ENCODE data around the gene KCNQ5.
"Not testable (repeated sequence)": the region's sequence is repeated elsewhere in the genome, so short reads cannot be mapped to it uniquely, and the experiment has no call there.

KCNQ5 gene

DNA sequence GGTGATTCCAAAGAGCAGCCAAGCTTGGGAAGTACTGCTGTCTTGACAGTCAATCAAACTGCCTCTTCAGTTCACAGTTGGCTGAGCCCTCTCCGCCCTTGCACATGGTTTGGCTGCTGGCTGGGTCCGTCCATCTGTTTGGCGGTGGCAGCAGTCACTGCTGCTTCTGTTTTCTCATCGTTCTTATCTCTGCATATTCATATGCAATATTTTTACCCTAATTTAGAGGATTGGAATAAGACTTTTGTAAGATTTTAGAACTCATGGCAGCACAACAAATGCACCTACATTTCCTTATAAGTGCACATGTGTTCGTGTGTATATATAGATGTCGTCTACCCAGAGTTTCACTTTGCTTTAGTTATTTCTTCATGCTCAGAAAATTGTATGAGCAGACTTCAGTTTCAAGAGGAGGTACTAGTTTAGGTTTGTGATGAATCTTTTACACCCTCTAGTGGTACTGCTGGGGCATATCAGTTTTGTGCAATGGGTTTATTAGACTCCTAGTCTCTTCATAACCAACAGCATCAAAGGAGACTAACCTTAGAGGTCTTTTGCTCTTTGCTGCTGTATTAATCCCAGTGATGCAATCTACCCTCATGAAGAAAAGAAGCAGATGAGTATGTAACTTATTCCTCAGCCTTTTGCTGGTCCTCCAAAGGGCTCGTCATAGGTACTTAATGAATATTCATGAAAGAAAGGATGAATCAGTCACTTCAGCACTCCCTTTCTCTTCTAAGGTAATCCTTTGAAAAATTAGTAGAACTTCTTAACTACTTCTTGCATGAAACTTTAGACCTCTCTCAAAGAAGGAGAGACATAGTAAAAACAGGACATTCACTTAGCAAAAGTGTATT lies 559.1 kb downstream of the KCNQ5 start:
- DNase-seq (ENCODE audit: low spot score): peak; percentile 81

DNA sequence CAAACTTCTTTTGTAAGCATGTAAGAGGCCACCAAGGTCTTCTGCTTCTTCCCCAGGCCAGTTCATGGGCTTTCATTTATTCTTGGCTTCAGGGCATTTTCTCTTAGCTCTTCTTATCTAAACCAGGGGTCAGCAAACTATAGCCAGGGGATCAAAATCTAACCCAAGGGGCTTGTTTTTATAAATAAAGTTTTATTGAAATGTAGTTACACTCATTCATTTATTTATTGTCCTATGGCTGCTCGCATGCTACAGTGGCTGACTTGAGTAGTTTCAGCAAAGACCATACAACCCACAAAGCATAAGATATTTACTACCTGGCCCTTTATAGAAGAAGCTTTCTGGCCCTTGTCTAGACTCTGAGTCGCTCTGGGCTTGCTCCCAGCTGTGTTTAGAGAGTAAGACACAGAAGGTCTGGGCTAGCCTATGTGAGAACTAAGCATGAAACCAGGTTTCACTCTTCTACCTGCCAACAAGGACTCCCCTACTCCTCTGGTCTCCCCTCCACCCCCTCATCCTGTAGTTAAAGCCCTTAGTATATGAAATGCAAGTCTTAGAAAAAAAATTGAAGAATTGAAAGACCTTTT lies 560.2 kb downstream of the KCNQ5 start:
- no peak for DNase-seq (ENCODE audit: low spot score)

DNA sequence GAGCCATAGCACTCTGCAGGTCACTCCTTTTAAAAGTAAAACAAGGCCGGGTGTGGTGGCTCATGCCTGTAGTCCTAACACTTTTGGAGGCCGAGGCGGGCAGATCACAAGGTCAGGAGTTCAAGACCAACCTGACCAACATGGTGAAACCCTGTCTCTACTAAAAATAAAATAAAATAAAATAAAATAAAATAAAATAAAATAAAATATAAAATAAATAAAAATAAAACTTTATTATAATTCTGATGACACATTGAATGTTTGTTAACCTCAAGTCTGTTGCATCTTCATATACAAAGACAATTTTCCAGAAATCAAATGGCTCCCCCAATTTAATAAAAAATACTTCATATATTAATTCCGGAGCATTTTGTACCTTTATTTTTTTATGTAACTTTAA lies 571.4 kb downstream of the KCNQ5 start:
- DNase-seq (ENCODE audit: low spot score): not testable (repeated sequence)

DNA sequence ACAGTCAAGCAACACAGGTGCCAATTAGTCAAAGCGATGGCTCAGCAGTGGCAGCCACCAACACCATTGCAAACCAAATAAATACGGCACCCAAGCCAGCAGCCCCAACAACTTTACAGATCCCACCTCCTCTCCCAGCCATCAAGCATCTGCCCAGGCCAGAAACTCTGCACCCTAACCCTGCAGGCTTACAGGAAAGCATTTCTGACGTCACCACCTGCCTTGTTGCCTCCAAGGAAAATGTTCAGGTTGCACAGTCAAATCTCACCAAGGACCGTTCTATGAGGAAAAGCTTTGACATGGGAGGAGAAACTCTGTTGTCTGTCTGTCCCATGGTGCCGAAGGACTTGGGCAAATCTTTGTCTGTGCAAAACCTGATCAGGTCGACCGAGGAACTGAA lies 572.9 kb downstream of the KCNQ5 start:
- no peak for DNase-seq (ENCODE audit: low spot score)

DNA sequence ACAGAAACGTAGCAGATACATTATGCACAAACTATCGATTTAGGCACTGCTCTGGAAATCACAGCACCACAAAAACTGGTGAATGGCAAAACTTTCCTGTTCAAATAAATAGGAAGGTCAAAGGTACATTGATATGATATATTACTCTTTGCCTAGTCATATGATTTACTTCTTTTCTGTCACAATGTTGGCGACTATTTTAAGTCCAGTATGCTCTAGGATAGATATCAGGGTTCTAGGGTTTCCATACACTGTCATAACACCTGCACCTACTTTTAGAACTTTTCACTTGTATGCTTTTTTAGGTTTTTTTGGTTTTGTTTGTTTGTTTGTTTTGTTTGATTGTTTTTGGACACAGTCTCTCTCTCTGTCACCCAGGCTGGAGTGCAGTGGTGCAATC lies 578.4 kb downstream of the KCNQ5 start:
- no peak for DNase-seq (ENCODE audit: low spot score)

DNA sequence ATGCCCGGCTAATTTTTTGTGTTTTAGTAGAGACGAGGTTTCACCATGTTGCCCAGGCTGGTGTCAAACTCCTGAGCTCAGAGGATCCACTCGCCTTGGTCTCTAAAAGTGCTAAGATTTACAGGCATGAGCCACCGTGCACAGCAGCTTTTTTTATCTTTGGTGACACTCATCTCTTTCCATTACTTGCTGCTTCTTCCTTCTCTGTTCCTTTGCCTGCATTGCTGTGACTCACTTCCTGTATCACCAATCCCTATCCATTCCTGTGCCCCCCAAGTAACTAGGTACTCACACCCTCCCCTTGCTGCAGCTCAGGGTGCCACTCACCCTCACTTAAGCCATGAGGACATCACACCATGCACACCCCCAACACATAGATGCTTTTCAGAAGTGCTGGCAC lies 578.9 kb downstream of the KCNQ5 start:
- DNase-seq (ENCODE audit: low spot score): peak; percentile 4

DNA sequence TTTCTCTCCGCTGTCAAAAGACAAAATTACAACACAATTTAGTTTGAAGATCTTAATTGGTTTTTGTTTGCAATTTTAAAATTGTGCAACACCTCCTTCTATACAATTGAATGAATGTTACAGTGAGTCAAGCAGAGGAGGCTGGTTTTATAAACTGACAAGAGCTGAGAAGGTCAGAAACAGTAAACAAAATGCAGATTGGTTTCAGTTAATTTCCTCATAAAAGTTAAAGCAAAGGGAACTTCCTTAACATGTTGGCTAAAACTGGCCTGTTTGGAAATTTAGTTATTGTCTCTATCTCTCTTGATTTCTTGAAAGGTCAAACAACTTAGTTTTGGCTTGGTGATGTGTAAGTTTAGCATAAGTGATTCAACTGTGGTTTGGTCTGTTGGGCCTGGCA lies 581.2 kb downstream of the KCNQ5 start:
- DNase-seq (ENCODE audit: low spot score): no peak

DNA sequence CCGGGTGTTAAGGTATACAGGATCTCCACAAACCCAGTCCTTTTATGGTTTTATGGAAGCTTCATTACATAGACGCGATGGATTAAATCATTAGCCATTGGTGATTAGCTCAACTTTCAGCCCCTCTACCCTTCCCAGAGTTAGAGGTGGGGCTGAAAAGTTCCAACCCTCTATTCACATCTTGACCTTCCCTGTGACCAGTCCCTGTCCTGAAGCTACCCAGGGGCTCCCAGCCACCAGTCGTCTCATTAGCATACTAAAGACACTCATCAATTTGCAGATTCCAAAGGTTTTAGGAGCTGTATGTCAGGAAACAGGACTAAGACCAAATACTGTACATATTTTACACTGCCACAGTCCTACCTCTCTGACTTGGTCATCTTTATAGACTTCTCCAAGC lies 582.4 kb downstream of the KCNQ5 start:
- no peak for DNase-seq (ENCODE audit: low spot score)

DNA sequence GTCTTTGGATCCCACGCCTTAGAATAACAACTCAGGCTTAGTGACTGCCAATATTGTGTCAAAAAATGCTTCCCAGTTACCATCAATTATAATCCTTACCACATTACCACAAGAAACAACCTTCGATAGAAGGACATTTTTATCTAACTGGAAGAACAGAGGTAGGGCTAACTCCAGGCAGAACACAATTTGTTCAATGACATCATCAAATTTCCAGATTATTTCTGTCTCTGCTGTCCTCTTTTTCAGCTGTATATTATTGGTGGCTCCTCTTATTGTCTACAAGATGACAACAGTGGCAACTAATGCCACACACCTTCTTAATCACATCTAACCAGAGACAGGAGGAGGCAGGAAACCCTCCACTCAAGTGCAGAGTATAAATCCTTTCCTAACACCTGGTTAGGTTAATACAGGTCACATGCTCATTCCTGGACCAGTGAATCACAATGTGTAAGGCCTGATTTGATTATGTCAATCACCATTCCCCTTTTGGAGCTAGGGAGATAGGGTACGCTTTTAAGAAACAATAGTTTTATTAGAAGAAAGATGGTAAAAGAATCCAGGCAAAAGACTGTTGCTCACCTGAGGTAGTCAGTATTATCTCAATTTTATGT lies 585.5 kb downstream of the KCNQ5 start:
- DNase-seq (ENCODE audit: low spot score): no peak

DNA sequence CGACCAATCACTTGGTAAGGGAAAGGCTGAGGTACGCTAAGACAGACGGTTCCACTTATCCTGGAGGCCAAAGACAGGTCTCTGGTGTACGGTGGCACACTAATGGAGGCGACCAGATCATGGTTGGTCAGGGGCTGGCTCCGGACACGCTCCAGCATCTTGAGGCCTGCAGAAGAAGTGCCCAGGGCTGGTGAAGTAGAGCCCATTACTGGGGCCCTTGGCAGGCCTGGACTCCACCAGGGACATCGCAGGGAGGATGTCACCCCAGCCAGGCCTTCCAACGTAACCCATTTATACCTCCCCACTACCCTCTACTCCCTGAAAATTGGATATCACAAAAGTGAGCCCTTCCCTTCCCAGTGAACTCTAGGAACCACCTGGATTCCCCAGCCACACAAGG lies 587.3 kb downstream of the KCNQ5 start:
- DNase-seq (ENCODE audit: low spot score): no peak

DNA sequence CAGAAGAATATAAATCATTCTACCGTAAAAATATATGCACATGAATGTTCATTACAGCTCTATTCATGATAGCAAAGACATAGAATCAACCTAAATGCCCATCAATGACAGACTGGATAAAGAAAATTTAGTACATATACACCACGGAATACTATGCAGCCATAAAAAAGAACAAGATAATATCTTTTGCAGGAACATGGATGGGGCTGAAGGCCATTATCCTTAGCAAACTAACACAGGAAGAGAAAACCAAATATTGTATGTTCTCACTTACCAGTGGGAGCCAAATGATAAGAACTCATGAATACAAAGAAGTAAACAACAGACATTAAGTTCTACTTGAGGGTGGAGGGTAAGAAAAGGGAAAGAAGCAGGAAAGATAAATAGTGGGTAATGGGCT lies 595.0 kb downstream of the KCNQ5 start:
- DNase-seq (ENCODE audit: low spot score): no peak

DNA sequence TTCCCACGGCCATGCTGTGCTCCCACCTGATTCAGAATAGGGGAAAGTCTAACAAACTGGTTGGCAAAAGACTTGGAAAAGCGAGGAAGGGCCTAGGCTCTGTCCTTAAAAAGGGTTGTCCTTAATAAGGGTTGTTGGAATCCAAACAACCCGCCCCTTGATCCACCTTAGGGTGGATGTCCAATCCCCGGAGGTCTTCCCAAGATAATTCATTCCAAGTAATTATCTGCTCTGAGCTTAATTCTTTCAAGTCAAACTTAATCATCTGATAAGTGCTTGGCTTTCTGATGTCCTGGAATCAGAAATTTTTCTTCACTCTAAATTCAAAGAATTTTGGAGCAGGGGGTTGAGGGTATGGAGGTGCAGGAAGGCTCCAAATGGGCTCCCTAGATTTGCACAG lies 603.5 kb downstream of the KCNQ5 start, which contains the start of gene KHDC1L:
TSS of gene KHDC1L (minus strand) at position 101 of the 400 bp plus-strand sequence. CDS start at position 13, 88 bp downstream.
- DNase-seq (ENCODE audit: low spot score): no peak

DNA sequence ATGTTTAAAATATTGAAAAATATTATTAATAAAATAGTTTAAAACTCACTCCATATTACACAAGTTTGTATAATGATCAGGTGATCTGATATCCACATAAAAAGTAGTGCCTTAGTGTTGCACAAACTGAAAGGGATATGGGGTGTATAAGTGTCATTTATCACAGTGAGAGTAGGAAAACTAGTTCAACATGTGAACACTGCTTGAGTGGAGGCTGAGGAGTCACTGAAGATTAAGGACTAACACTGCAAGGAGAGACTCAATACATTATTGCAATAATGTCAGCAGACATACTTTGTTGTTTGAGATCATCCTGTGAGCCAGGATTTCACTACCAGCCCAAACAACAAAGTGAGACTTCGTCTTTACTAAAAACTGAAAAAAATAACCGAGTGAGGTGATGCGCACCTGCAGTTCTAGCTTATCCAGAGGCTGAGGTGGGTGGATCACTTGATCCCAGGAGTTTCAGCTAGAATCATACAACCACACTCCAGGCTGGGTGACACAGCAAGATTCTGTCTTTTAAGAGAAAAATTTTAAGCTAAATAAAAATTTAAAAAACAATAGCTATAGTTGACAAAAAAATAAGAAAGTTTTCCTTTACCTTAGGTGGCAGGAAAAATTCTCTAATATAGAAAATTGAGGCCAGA lies 605.9 kb downstream of the KCNQ5 start:
- DNase-seq (ENCODE audit: low spot score): no peak

DNA sequence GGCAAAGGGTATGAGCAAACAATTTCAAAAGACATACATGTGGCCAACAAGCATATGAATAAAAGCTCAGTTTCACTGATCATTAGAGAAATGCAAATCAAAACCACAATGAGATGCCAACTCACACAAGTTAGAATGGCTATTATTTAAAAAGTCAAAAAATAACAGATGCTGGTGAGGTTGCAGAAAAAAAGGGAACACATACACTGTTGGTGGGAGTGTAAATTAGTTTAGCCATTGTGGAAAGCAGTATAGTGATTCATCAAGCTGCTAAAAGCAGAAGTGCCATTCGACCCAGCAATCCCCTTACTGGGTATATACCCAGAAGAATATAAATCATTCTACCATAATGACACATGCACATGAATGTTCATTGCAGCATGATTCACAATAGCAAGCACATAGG lies 610.1 kb downstream of the KCNQ5 start:
- no peak for DNase-seq (ENCODE audit: low spot score)

DNA sequence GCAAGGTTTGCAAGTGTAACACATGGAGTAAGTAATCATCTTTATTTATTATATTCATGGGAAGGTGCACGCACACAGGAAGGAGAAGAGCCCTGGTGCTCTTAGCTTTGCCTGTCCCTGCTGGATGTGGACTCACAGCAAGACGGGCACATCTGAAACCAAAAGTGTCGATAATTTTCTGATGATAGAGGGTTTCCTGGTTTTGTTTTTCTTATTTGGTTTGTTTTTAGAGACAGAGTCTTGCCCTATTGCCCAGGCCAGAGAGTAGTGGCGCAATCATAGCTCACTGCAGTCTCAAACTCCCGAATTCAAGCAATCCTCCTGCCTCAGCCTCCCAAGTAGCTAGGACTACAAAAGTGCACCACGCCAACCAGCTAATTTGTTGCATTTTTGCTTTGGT lies 611.2 kb downstream of the KCNQ5 start:
- DNase-seq (ENCODE audit: low spot score): no peak

DNA sequence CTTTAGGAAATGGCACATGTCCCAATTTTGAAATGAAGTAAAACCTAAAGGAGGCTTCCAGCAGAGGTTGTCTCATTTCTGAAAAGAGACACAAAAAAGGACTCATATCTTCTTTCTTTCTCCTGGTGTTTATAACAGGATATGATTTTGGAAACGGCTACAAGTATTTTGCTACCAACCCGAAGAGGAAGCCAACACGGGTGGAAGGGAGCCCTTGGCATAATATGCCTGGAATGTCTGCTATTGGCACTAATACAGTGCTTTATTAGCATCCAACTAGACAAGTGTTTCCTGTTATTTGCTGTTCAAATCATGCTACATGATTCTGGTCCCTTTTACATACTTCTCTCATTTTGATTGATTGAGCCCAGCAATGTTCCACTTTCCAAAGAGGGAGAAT lies 612.1 kb downstream of the KCNQ5 start:
- DNase-seq (ENCODE audit: low spot score): not testable (repeated sequence)

DNA sequence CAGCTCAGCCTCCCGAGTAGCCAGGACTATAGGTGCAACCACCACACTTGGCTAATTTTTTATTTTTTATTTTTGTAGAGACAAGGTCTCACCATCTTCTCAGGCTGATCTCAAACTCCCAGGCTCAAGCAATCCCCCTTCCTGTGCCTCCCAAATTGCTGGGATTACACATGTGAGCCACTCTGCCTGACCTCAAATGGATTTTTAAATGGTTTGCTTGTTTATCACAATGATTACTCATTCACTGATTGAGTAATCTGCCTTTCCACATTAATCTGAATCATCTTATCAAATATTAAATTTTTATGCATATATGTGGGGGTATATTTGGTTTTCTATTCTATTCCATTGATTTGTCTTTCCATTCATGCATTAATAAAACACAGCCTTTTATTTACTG lies 612.9 kb downstream of the KCNQ5 start:
- peak; percentile 53 for DNase-seq (ENCODE audit: low spot score)

DNA sequence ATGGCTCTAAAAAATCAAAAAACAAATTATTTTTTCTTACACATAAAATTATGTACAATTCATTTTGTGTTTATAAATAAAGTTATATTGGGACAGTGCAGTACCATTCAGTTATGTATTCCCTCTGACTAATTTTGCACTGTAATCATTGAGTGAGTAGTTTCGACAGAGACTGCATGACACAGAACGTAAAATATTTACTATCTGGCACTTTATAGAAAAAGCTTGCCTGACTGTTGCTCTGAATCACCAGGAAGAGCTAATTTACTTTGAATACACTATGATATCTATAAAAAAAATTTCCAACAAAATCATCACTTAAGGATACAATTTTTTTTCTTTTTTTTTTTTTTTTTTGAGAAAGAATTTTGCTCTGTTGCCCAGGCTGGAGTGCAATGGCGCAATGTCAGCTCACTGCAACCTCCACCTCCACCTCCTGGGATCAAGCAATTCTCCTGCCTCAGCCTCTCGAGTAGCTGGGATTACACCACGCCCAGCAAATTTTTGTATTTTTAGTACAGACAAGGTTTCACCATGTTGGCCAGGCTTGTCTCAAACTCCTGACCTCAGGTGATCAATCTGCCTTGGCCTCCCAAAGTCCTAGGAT lies 614.4 kb downstream of the KCNQ5 start:
- peak; percentile 70 for DNase-seq (ENCODE audit: low spot score)

DNA sequence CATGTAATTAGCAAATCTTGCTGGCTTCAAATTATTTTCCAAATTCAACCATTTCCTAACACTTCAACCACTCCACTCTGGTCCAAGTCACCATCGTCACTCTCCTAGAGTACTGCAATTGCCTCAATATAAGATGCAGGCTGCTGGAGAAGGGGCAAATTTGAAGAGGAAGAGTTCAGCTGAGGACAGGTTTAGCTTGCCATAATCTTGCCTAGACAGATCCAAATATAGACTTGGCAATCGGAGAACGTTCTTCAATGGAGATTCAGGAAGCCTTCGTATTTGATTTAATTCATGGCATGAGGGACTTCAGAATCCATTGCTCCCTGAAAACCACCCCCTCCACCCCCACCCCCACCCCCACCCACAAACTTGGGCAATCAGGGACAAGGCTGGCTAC lies 618.9 kb downstream of the KCNQ5 start:
- DNase-seq (ENCODE audit: low spot score): no peak

DNA sequence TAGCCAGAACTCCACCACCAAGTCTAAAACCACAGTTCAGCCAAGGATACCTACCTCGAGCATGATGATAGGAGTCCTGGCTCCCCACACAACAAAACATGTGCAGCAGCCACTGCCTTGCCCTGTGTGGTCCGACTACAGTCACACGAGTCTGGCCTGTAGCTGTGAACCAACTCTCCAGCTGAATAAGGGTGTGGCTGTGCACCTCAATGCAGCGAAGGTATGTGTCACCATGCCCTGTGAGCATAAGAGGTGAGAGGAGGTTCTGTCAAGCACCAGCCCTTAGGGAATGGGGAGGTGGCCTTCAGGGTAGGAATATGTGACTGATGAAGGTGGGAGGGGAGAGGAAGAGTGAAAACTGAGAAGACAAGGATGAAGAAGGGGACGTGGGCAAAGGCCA lies 620.1 kb downstream of the KCNQ5 start:
- no peak for DNase-seq (ENCODE audit: low spot score)

Measured in RKO (cell line).